Esophagus squamous epithelium (tissue), 5 donors: ENCODE results near the gene CHTOP. TPM values are rescaled to one million over a fixed set of nuclear protein-coding genes. Genes with fewer than 3 reads are reported as not detected.

Experiments used
- DNase-seq: peaks from one replicate; lab custom pipeline; 2025; lab: John Stamatoyannopoulos, UW
- H3K27ac ChIP-seq, 4 donors: fragments of 200-600 bp; sonication (generic); one replicate each; pipeline ENCODE4 v1.5.1; 2016 to 2019; ENCODE audit warnings: mild to moderate bottlenecking in 1 of 4
- H3K27me3 ChIP-seq, 4 donors: fragments of 200-600 bp; sonication (generic); 1 replicate in 3 of 4; 2 replicates in 1 of 4; pipeline versions ENCODE4 v1.5.1 to v1.6.0; 2017 to 2021; ENCODE audit warnings: antibody characterized with exemption in 1 of 4
- H3K36me3 ChIP-seq, 3 donors: fragments of 200-600 bp; sonication (generic); one replicate each; pipeline ENCODE4 v1.5.1; 2016 to 2019
- H3K4me1 ChIP-seq, 3 donors: fragments of 200-600 bp; sonication (generic); one replicate each; pipeline ENCODE4 v1.5.1; 2017 to 2019
- H3K4me3 ChIP-seq, 4 donors: fragments of 200-600 bp; sonication (generic); 1 replicate in 3 of 4; 2 replicates in 1 of 4; pipeline ENCODE4 v1.5.1; 2016 to 2019; ENCODE audit warnings: mild to moderate bottlenecking in 2 of 4, moderate library complexity in 1 of 4
- H3K9me3 ChIP-seq, 3 donors: fragments of 200-600 bp; sonication (generic); one replicate each; pipeline ENCODE4 v1.5.1; 2016 to 2019
- POLR2A ChIP-seq, 4 donors: fragments of 450-650 bp; IDR thresholded peaks; one replicate each; pipeline ENCODE4 v1.6.1; 2017; ENCODE audit warnings: antibody characterized with exemption in 4 of 4, mild to moderate bottlenecking in 4 of 4, moderate library complexity in 3 of 4
- WGBS, 2 donors: methylation state at CpG; one replicate each; pipeline ENCODE4 v1.1.5; 2018; 5-methylcytosine and 5-hydroxymethylcytosine counted together
- intact Hi-C: fragments of 100-400 bp; cut with DNase I; formaldehyde crosslinking; loops from one replicate; pipeline ENCODE4 v1.15.0; 2022
- total RNA-seq, 4 donors: library from RNA; depleted of rRNA; stranded (reverse); fragments of >200 nt; gene quantifications; one replicate each; pipeline ENCODE4 v1.1.0, GENCODE V29; 2016
- TF ChIP-seq, protein P1 (sequence below), 6 experiments: fragments of 450-650 bp in 4 of 6; fragments of 200-600 bp in 2 of 6; sonication (generic) in 2 of 6; IDR thresholded peaks; one replicate each; pipeline ENCODE4 v1.5.1; 2016 to 2019; ENCODE audit warnings: antibody characterized with exemption in 6 of 6, mild to moderate bottlenecking in 4 of 6, moderate library complexity in 4 of 6
- donor health status: DM: yes; HTN: yes; CAD: no.

Gene CHTOP
- total RNA-seq, 4 donors from 2014 or later, result 35.0 to 58.9 (median 47.3) TPM

DNA sequence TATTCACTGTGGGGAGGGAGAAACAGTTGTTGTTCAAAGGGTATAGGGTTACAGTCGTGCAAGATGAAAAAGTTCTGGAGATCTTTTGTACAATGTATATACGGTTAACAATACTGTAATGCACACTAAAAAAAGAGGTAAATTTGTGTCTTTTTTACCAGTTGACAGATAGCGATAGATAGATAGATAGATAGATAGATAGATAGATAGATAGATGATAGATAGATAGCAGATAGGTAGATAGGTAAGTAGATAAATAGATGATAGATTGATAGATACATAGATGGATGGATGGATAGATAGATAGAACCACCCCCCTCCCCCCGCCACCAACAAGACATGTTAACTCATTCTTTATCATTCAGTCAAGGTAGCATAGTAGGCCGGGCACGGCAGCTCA is 31.1 kb upstream of the CHTOP start:
- Histone ChIP-seq H3K9me3 (no peaks in the 10 kb centered on the region), H3K36me3 (peaks cover 14 to 64% (median 18%) of the 10 kb centered on the region in 3 donors), H3K27me3 (no peaks in the 10 kb centered on the region), H3K4me1 (peaks cover 8 to 27% (median 20%) of the 10 kb centered on the region in 3 donors), H3K4me3 (no peak overlapping the region), H3K27ac (no peak overlapping the region)
- no peak for TF ChIP-seq POLR2A (IDR thresholded peaks at IDR 0.05)
- TF ChIP-seq, protein P1, sequence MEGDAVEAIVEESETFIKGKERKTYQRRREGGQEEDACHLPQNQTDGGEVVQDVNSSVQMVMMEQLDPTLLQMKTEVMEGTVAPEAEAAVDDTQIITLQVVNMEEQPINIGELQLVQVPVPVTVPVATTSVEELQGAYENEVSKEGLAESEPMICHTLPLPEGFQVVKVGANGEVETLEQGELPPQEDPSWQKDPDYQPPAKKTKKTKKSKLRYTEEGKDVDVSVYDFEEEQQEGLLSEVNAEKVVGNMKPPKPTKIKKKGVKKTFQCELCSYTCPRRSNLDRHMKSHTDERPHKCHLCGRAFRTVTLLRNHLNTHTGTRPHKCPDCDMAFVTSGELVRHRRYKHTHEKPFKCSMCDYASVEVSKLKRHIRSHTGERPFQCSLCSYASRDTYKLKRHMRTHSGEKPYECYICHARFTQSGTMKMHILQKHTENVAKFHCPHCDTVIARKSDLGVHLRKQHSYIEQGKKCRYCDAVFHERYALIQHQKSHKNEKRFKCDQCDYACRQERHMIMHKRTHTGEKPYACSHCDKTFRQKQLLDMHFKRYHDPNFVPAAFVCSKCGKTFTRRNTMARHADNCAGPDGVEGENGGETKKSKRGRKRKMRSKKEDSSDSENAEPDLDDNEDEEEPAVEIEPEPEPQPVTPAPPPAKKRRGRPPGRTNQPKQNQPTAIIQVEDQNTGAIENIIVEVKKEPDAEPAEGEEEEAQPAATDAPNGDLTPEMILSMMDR (IDR thresholded peaks at IDR 0.05), result no peak
- no peak for DNase-seq
- intact Hi-C loops, result no loop called here
- WGBS, 2 donors, result 75 to 83% methylated on average over 5 to 6 of the region's 6 CpGs

DNA sequence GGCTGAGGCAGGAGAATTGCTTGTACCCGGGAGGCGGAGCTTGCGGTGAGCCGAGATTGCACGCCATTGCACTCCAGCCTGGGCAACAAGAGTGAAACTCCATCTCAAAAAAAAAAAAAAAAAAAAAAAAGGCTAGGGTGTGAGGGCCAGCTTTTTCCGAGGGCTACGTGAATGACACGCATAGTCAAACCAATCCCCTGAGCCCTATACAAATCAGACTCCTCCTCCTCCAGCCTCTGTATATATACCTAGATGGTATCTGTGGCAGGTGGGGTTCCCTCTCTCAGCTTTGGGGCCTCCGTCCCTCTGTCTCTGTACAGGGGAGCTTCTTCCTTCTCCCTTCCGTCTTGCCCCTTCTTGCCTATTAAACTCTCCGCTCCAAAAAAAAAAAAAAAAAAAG is 27.7 kb upstream of the CHTOP start:
- Histone ChIP-seq H3K9me3 (no peaks in the 10 kb centered on the region), H3K27me3 (no peaks in the 10 kb centered on the region), H3K4me1 (peaks cover 30 to 54% (median 41%) of the 10 kb centered on the region in 3 donors), H3K36me3 (peaks cover 14 to 58% (median 20%) of the 10 kb centered on the region in 3 donors), H3K4me3 (no peak overlapping the region), H3K27ac (no peak overlapping the region)
- no peak for DNase-seq
- 91 to 94% methylated on average over 6 to 10 of the region's 11 CpGs for WGBS, 2 donors
- TF ChIP-seq, protein P1 (IDR thresholded peaks at IDR 0.05), result no peak
- TF ChIP-seq POLR2A (IDR thresholded peaks at IDR 0.05), result no peak
- intact Hi-C loops, result no loop called here

DNA sequence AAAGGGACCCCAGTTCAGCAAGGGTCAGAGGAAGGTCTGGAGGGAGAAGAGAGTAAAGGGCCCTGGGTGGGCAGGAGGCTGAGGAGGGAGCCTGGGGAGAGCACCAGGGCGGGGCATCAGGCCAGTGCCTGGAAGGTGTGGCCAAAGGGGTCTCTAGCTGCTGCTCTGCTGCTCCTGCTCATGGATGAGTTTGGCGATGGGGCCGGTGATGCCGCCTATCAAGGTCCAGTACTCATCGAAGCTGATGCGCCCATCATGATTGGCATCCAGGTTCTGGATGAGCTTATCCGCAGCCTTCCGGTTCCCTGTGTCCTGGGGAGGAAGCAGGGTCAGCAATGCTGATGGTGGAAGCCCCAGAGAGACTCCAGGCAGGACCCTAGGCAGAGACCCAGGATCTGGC is 26.5 kb upstream of the CHTOP start:
- Histone ChIP-seq H3K9me3 (no peaks in the 10 kb centered on the region), H3K36me3 (peaks cover 14 to 54% (median 20%) of the 10 kb centered on the region in 3 donors), H3K4me3 (peak overlapping the region in 3 of 4 donors; percentile 66 to 76 (median 67)), H3K27ac (peak overlapping the region; percentile 92 to 96 (median 94)), H3K4me1 (peaks cover 30 to 59% (median 41%) of the 10 kb centered on the region in 3 donors), H3K27me3 (no peaks in the 10 kb centered on the region)
- TF ChIP-seq POLR2A (IDR thresholded peaks at IDR 0.05), result no peak
- TF ChIP-seq, protein P1 (IDR thresholded peaks at IDR 0.05), result no peak
- no peak for DNase-seq
- 76 to 98% methylated on average over 5 to 6 of the region's 8 CpGs for WGBS, 2 donors
- intact Hi-C loops, result no loop called here

DNA sequence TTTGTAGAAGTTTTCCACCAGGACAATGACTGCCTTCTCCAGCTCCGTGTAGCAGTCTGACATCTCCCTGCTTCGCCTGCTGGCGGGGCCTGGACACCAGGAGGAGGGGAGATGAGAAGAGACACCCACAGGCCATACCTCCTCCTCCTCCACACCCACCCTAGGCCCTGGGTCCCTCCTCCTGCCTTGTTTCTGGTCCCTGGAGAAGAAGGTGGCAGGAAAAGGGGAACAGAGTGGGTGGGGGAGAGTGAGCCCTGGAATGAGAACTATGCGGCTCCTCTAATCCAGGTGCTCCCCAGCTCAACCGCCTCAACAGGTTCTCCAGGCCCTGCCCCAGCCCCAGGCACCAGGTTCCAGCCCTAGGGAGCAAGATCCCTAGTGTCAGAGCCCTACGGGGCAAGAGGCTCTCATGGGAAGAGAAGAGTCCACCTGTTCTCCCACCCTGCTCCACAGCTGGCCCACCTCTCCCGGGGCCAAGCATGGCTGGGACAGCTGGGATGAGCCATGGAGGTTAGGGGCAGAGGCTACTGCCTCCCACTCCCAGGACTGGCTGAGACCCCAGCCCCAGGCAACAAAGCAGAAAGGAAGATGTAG is 25.7 kb upstream of the CHTOP start:
- Histone ChIP-seq H3K36me3 (peaks cover 14 to 49% (median 20%) of the 10 kb centered on the region in 3 donors), H3K27me3 (no peaks in the 10 kb centered on the region), H3K27ac (peak overlapping the region; percentile 92 to 96 (median 94)), H3K4me1 (peaks cover 30 to 62% (median 41%) of the 10 kb centered on the region in 3 donors), H3K4me3 (peak overlapping the region; percentile 54 to 76 (median 66)), H3K9me3 (no peaks in the 10 kb centered on the region)
- no peak for DNase-seq
- TF ChIP-seq, protein P1 (IDR thresholded peaks at IDR 0.05), result no peak
- TF ChIP-seq POLR2A (IDR thresholded peaks at IDR 0.05), result no peak
- intact Hi-C loops, result no loop called here
- 33% methylated on average over 1 of the region's 7 CpGs; no CpG with 5 or more reads in 1 of the 2 donors for whole genome bisulfite sequencing, 2 donors

DNA sequence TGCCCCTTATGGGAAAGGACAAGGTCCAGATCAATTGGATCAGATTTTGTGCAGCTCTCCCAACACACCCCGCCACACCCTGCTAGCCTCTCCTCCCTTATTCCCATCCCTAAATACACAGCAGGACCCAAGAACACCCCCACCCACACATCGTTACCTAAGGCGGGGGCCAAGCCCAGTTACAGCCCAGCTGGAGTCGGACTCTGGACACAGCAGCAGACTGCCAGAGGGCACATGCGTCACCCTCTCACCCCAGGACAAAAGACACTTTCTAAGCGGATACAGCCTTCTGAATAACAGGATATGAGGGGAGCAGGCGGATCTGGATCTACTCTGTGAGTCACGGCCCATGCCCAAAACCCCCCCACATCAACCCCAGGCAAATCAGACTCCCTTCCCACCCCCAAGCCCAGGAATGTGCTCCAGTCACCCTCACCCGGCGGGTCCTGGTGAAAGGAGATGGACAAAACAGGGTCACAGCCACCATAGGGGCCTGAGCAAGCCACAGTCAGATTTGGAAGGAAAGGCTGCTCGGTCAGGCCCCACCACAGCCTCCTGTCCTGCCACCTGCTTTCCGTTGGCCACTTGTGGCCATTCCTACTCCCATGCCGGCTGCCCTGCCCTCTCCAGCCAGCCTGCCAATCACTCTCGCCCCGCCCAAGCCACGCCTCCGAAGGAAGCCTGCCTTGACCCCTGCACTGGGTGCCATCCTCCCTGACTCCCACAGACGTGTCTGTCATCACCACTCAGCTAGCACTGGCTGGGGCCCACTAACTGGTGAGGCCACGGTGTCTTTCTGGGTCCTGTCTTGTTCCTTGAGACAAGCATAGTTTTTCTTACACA is 24.9 kb upstream of the CHTOP start:
- H3K9me3 ChIP-seq, result no peaks in the 10 kb centered on the region
- 24 to 45% methylated on average over 11 of the region's 19 CpGs for WGBS, 2 donors
- peaks cover 30 to 70% (median 41%) of the 10 kb centered on the region in 3 donors for H3K4me1 ChIP-seq
- intact Hi-C loops, result no loop called here
- H3K4me3 ChIP-seq, result peak overlapping the region; percentile 54 to 76 (median 66)
- no peaks in the 10 kb centered on the region for H3K27me3 ChIP-seq
- peak in 2 of 4 donors; percentile 48 to 55 for TF ChIP-seq POLR2A (IDR thresholded peaks at IDR 0.05)
- TF ChIP-seq, protein P1 (IDR thresholded peaks at IDR 0.05), result no peak
- H3K27ac ChIP-seq, result peak overlapping the region; percentile 92 to 96 (median 94)
- DNase-seq, result no peak
- H3K36me3 ChIP-seq, result peaks cover 14 to 42% (median 20%) of the 10 kb centered on the region in 3 donors
